Thoracic aorta (tissue), 2 donors: Measurements from ENCODE around the gene TMEM98. TPM values are rescaled to one million over a fixed set of nuclear protein-coding genes. Genes with fewer than 3 reads are reported as not detected.
"Not testable (repeated sequence)": the region's sequence is repeated elsewhere in the genome, so short reads cannot be mapped to it uniquely, and the experiment has no call there.

Experiments used
- ATAC-seq: fragments of 150-250 bp; one replicate; pipeline ENCODE4 v1.8.0; 2017; ENCODE audit warnings: low read depth; ENCODE audit not compliant: insufficient number of reproducible peaks, low FRiP score
- DNase-seq: peaks from one replicate; pipeline ENCODE4 v3.0.0-alpha.2; 2020; ENCODE audit warnings: low spot score
- H3K27ac ChIP-seq, 2 donors: fragments of 200-600 bp; sonication (generic); 1 replicate in 1 of 2; 2 replicates in 1 of 2; pipeline ENCODE4 v1.5.1; 2016; ENCODE audit warnings: mild to moderate bottlenecking in 2 of 2, moderate library complexity in 2 of 2
- H3K27me3 ChIP-seq: fragments of 200-600 bp; sonication (generic); replicated peaks from 2 replicates; pipeline ENCODE4 v1.6.0; 2016; ENCODE audit warnings: mild to moderate bottlenecking; ENCODE audit not compliant: insufficient read depth
- H3K36me3 ChIP-seq: fragments of 200-600 bp; sonication (generic); one replicate; pipeline ENCODE4 v1.5.1; 2016
- H3K4me1 ChIP-seq, 2 donors: fragments of 200-600 bp; sonication (generic); 1 replicate in 1 of 2; 2 replicates in 1 of 2; pipeline versions ENCODE4 v1.5.1 to v1.6.0; 2016; ENCODE audit warnings: low read depth in 2 of 2, mild to moderate bottlenecking in 1 of 2; ENCODE audit not compliant: control insufficient read depth in 1 of 2
- H3K4me3 ChIP-seq: fragments of 200-600 bp; sonication (generic); 2 replicates; pipeline ENCODE4 v1.5.1; 2016; ENCODE audit warnings: mild to moderate bottlenecking
- H3K9me3 ChIP-seq: fragments of 200-600 bp; sonication (generic); 2 replicates; pipeline ENCODE4 v1.5.1; 2016
- total RNA-seq, 2 donors: library from RNA; depleted of rRNA; stranded (reverse); fragments of >200 nt; gene quantifications; one replicate each; pipeline versions ENCODE4 v1.1.0 to v1.2.3, GENCODE V29; 2016
- TF ChIP-seq, protein P1 (sequence below): fragments of 200-600 bp; sonication (generic); IDR thresholded peaks from one replicate; pipeline ENCODE4 v1.5.1; 2019; ENCODE audit warnings: antibody characterized with exemption

Gene TMEM98
- total RNA-seq, 2 donors from 2014 or later = 85.3 to 87.1 TPM

DNA sequence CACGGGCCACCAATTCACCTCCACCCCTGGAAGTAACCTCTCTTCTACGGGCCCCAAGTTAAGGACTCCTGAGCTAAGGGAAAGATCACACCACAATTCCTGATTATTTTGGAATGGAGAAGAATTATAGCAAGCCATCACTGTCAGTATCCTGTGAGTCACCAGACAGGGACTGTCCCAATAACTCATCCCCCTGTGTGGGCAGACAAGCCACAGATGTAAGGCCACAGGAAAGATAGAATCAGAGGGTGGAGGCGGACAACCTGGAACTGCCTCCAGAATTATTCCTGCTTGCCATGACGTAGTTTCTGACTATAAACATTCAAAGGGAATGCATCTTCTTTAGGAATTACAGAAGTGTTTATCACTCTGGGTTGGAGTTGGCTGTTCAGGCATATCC, 45.2 kb upstream of the TMEM98 start:
- ATAC-seq (no peak), DNase-seq (no peak)
- Histone ChIP-seq H3K36me3 (no peaks in the 10 kb centered on the region), H3K9me3 (no peaks in the 10 kb centered on the region), H3K27ac (no peak overlapping the region), H3K4me1 (peaks cover 4 to 12% of the 10 kb centered on the region in 2 donors), H3K4me3 (no peak overlapping the region), H3K27me3 (no peaks in the 10 kb centered on the region)
- TF ChIP-seq, protein P1, sequence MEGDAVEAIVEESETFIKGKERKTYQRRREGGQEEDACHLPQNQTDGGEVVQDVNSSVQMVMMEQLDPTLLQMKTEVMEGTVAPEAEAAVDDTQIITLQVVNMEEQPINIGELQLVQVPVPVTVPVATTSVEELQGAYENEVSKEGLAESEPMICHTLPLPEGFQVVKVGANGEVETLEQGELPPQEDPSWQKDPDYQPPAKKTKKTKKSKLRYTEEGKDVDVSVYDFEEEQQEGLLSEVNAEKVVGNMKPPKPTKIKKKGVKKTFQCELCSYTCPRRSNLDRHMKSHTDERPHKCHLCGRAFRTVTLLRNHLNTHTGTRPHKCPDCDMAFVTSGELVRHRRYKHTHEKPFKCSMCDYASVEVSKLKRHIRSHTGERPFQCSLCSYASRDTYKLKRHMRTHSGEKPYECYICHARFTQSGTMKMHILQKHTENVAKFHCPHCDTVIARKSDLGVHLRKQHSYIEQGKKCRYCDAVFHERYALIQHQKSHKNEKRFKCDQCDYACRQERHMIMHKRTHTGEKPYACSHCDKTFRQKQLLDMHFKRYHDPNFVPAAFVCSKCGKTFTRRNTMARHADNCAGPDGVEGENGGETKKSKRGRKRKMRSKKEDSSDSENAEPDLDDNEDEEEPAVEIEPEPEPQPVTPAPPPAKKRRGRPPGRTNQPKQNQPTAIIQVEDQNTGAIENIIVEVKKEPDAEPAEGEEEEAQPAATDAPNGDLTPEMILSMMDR = no peak

GRCh38 chr17:32886951-32887350, 41.0 kb upstream of the TMEM98 start:
- ATAC-seq, H3K4me1 ChIP-seq, DNase-seq, H3K27me3 ChIP-seq, H3K36me3 ChIP-seq, H3K9me3 ChIP-seq, H3K4me3 ChIP-seq, H3K27ac ChIP-seq: not testable (repeated sequence)

DNA sequence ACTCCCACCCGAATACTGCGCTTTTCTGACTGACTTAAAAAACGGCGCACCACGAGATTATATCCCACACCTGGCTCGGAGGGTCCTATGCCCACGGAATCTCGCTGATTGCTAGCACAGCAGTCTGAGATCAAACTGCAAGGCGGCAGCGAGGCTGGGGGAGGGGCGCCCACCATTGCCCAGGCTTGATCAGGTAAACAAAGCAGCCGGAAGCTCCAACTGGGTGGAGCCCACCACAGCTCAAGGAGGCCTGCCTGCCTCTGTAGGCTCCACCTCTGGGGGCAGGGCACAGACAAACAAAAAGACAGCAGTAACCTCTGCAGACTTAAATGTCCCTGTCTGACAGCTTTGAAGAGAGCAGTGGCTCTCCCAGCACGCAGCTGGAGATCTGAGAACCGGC, 40.5 kb upstream of the TMEM98 start:
- H3K9me3 ChIP-seq, DNase-seq, H3K36me3 ChIP-seq, H3K4me1 ChIP-seq, ATAC-seq, H3K4me3 ChIP-seq, H3K27ac ChIP-seq, H3K27me3 ChIP-seq: not testable (repeated sequence)

DNA sequence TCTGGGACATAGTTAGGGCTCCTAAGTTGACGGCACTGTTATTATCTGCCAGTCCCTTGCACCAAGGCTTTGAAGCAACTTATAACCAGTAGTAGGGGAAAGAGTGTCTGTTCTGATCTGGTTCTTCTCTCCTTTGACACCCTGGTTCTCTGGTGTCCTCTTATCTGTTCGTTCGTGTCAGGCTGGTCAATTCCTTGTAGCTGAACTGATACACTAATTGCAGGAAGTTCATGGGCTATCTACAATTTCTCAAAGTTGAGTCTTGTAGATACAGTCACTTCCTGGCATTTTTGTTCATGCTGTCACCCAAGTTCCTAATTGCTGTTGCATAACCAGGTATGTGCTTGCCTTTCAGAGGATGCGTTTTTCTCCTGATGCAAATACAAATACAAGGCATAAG, 33.7 kb upstream of the TMEM98 start:
- Histone ChIP-seq H3K36me3 (no peaks in the 10 kb centered on the region), H3K4me3 (no peak overlapping the region), H3K27ac (no peak overlapping the region), H3K27me3 (no peaks in the 10 kb centered on the region), H3K9me3 (no peaks in the 10 kb centered on the region), H3K4me1 (peaks cover 5 to 25% of the 10 kb centered on the region in 2 donors)
- no peak for DNase-seq
- no peak for ATAC-seq
- TF ChIP-seq, protein P1 = no peak

GRCh38 chr17:32896647-32897258, 31.2 kb upstream of the TMEM98 start:
- DNase-seq (no peak), ATAC-seq (no peak)
- no peaks in the 10 kb centered on the region for H3K9me3 ChIP-seq
- TF ChIP-seq, protein P1 = no peak
- peaks cover 5 to 30% of the 10 kb centered on the region in 2 donors for H3K4me1 ChIP-seq
- H3K27ac ChIP-seq = no peak overlapping the region
- no peak overlapping the region for H3K4me3 ChIP-seq
- no peaks in the 10 kb centered on the region for H3K27me3 ChIP-seq
- H3K36me3 ChIP-seq = no peaks in the 10 kb centered on the region

DNA sequence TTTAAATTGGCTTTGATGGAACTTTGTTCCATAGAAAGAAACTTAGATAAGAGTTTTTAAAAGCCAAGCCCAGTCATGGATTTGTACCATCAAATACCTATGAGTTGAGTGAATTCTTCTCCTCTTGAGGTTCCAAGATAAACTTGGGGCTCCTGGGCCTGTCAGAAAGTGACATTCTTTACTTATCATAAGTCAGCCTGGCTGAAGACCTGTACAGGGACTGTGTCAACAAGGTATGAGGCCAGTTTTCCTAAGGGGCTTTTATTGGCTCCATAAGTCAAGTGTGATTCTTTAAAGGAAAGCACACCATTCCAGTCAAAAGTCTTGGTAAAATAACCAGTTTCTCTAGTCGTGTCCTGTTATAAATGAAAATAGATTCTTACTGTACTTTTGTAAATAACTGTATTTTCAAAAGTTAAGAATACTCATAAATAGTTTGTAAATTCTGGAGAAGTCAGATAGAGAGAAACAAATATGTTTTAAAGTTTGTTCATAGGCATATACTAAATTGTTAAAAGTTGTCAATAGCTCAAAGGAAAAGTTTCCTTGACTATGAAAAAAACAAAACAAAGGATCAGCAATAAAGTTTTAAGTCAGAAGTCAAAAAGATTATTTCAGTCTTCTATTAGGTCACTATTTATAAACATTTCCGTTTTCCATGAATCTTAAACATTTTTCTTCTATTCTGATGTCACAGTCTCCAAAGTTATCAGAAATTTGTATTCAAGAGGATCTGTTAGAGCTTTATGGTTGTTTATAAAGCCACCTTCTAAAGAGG, 28.5 kb upstream of the TMEM98 start:
- ATAC-seq (no peak), DNase-seq (no peak)

More for the DNA sequence above, 28.5 kb upstream of the TMEM98 start:
- TF ChIP-seq, protein P1 = no peak
- H3K4me1 ChIP-seq = peaks cover 5 to 30% of the 10 kb centered on the region in 2 donors
- no peaks in the 10 kb centered on the region for H3K27me3 ChIP-seq
- no peaks in the 10 kb centered on the region for H3K36me3 ChIP-seq
- H3K9me3 ChIP-seq = no peaks in the 10 kb centered on the region
- H3K4me3 ChIP-seq = no peak overlapping the region
- no peak overlapping the region for H3K27ac ChIP-seq
